ENCODE data around the gene MNAT1. TPM values are rescaled to one million over a fixed set of nuclear protein-coding genes. Genes with fewer than 3 reads are reported as not detected.

The MNAT1 gene
- total and polyA plus RNA-seq, 2 experiments from 2014 or later: 51.6 to 85.0 TPM

DNA sequence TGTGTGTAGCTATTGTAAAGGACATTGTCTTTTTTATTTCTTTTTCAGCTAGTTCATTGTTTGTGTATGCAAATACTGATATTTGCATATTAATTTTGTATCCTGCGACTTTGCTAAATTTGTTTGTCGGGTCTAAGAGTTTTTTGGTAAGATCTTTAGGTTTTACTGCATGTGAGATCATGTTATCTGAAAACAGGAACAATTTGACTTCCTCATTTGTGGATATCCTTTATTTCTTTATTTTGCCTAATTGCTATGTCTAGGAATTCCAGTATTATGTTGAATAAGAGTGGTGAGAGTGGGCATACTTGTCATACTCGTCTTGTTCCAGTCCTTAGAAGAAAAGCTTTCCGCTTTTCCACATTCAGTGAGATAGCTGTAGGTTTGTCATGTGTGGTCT, 39.2 kb upstream of the MNAT1 start:
- H3K4me1 Mint-ChIP-seq: peaks cover 5% of the 10 kb centered on the region; the same call in 2 of the 3 replicates

More for the DNA sequence above, 39.2 kb upstream of the MNAT1 start:
- H4K20me1 ChIP-seq (replicated peaks; ENCODE audit: insufficient read depth): no peaks in the 10 kb centered on the region
- H3K4me2 ChIP-seq: no peak overlapping the region
- H3K27me3 ChIP-seq (ENCODE audit: insufficient read depth): no peaks in the 10 kb centered on the region
- no peaks in the 10 kb centered on the region for H3K4me1 ChIP-seq (ENCODE audit: insufficient read depth)
- no peaks in the 10 kb centered on the region for H3F3A ChIP-seq (replicated peaks; ENCODE audit: low read depth)
- Mint-ChIP-seq H3K27me3 (ENCODE audit: insufficient read depth, low read depth, poor library complexity) (no peaks in the 10 kb centered on the region), H3K4me3 (no peak overlapping the region), H3K9me3 (peaks cover 10% of the 10 kb centered on the region), H3K36me3 (ENCODE audit: low read depth) (peaks cover 3% of the 10 kb centered on the region; the same call in 1 of the 3 replicates), H3K27ac (no peak overlapping the region)
- H3K9me2 ChIP-seq (ENCODE audit: insufficient read depth): no peaks in the 10 kb centered on the region
- TF ChIP-seq ZNF331 (CRISPR knock-in tag; IDR thresholded peaks at IDR 0.05; ENCODE audit: low read depth) (no peak), REST (IDR thresholded peaks at IDR 0.05; ENCODE audit: unreplicated experiment) (no peak), STAT1 (IDR thresholded peaks at IDR 0.05; ENCODE audit: unreplicated experiment) (no peak), ZNF114 (CRISPR knock-in tag; IDR thresholded peaks at IDR 0.05) (no peak), NANOG (IDR thresholded peaks at IDR 0.05; ENCODE audit: borderline replicate concordance) (no peak), ZNF462 (CRISPR knock-in tag; IDR thresholded peaks at IDR 0.05) (no peak), CTCF (conservative IDR thresholded peaks at IDR 0.05; ENCODE audit: low read depth in 2 of 2) (no peak), ETS1 (IDR thresholded peaks at IDR 0.05) (no peak), EZH2 (IDR thresholded peaks at IDR 0.05; ENCODE audit: low read depth, unreplicated experiment) (no peak), EZH2phosphoT487 (IDR thresholded peaks at IDR 0.05; ENCODE audit: unreplicated experiment) (no peak), JUNB (IDR thresholded peaks at IDR 0.05; ENCODE audit: unreplicated experiment) (no peak), POLR2AphosphoS5 (IDR thresholded peaks at IDR 0.05; ENCODE audit: low read depth) (no peak), CREB1 (CRISPR knock-in tag; IDR thresholded peaks at IDR 0.05; ENCODE audit: low read depth) (no peak)
- no peak overlapping the region for H2AFZ ChIP-seq
- no peak overlapping the region for H3K4me3 ChIP-seq
- no peaks in the 10 kb centered on the region for H3K79me2 ChIP-seq (replicated peaks; ENCODE audit: insufficient read depth)
- no peak overlapping the region for H3K27ac ChIP-seq (ENCODE audit: low read depth)
- DNase-seq (ENCODE audit: low spot score) (no peak), ATAC-seq (no peak)
- no peaks in the 10 kb centered on the region for H3K36me3 ChIP-seq (ENCODE audit: insufficient read depth)
